Fibroblast of the aortic adventitia (primary cell): ENCODE measurements around the gene PRR23E. TPM values are rescaled to one million over a fixed set of nuclear protein-coding genes. Genes with fewer than 3 reads are reported as not detected.

Source experiments
- DNase-seq: peaks from one replicate; pipeline ENCODE4 v3.0.0-alpha.2; 2010; ENCODE audit warnings: low read depth
- H3K4me3 ChIP-seq: 2 replicates; pipeline ENCODE4 v1.5.1; 2011; ENCODE audit warnings: low read depth, mild to moderate bottlenecking, control low read depth, low read length, moderate library complexity
- CTCF ChIP-seq: IDR thresholded peaks from 2 replicates; pipeline ENCODE4 v1.5.1; 2011; ENCODE audit warnings: mild to moderate bottlenecking, low read length, control low read depth, inconsistent platforms; ENCODE audit not compliant: insufficient read depth
- total RNA-seq: library from RNA; depleted of rRNA; stranded (reverse); fragments of >200 nt; gene quantifications from 2 replicates; pipeline ENCODE4 v1.2.3, GENCODE V29; 2012; ENCODE audit warnings: low replicate concordance

Gene PRR23E
- total RNA-seq, 1 donor: not detected

- TF ChIP-seq CTCF: no peak
- DNase-seq: no peak
- H3K4me3 ChIP-seq: no peak overlapping the region
Observed at GRCh38 chr3:127193775-127194174, 844 bp downstream of the PRR23E start.

- no peak overlapping the region for H3K4me3 ChIP-seq
- TF ChIP-seq CTCF: no peak
- DNase-seq: no peak
Observed at GRCh38 chr3:127194601-127195187, 1.8 kb downstream of the PRR23E start.

DNA sequence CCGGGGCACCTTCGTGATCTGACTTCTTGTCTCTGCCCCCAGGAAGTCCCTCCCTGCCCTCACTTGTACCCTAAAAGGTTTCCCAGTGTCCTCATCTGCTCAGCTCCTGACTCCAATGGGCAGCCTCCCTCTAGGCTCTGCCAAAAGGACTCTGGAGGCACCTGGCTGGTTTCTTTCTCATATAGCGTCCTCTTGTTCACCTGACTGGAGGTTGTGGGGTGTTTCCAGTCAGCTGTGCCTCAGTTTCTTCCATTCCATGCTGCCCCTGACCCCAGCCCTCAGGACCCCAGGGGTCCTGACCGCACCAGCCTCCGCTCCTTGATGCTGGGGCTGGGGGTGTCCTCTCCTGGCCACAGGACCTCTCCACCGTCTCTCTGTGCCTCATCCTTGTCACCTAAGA lies 2.5 kb downstream of the PRR23E start:
- H3K4me3 ChIP-seq: no peak overlapping the region
- no peak for TF ChIP-seq CTCF
- no peak for DNase-seq

- DNase-seq: no peak
- no peak overlapping the region for H3K4me3 ChIP-seq
- no peak for TF ChIP-seq CTCF
Observed at GRCh38 chr3:127196002-127196401, 3.1 kb downstream of the PRR23E start.

DNA sequence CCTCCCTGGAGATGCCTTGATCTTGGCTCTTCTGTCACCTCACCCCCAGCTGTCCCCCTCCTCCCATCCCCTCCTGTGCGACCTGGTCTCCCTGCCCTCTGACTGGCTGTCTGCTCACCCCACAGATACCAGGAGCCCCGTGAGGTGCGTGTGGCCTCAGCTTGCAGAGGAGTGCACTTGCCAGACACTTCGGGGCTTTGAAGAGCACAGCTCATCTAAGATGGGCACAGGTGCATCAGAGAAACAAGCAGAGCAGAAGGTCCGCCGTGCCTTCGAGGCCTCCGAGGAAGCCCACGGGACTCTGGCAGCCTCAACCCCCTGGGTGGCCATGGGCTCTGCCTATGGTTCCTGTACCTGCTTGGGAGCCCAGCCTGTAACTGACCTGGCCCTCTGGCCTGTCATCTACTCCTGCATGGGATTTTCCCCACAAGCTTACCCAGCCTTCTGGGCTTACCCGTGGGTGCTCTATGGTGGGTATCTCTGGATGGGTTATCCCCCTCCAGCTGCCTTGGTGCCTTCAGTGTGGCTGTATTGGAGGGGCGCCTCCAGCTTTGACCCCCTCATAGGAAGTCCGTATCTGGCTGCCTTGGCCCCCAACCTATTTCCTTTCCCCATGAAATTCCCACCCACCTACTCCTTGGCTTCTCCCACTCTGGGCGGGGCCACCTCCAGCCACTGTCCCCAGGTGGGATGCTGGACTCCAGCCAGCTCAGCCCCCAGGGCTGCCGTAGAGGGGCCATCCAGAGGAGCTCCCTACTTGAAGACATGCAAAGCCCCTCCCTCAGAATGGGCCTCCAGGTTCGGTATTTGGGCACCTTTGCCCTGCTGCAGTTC lies 3.8 kb downstream of the PRR23E start:
- no peak for DNase-seq
- no peak overlapping the region for H3K4me3 ChIP-seq
- no peak for TF ChIP-seq CTCF

- no peak for TF ChIP-seq CTCF
- no peak for DNase-seq
- H3K4me3 ChIP-seq: no peak overlapping the region
Observed at GRCh38 chr3:127197300-127198189, 4.6 kb downstream of the PRR23E start.
